Glutamatergic neuron (in vitro differentiated cells): ENCODE results near the gene GPRASP2. TPM values are rescaled to one million over a fixed set of nuclear protein-coding genes. Genes with fewer than 3 reads are reported as not detected.

Experiments used
- DNase-seq: peaks from one replicate; pipeline ENCODE4 v3.0.0; 2022
- H3K27ac Mint-ChIP-seq: one replicate; pipeline ENCODE4 v1.8.0; 2020; ENCODE audit warnings: mild to moderate bottlenecking, mixed read lengths, inconsistent platforms; ENCODE audit not compliant: unreplicated experiment
- H3K27me3 Mint-ChIP-seq: one replicate; pipeline ENCODE4 v1.8.0; 2020; ENCODE audit warnings: mild to moderate bottlenecking, moderate library complexity, mixed read lengths, inconsistent platforms; ENCODE audit not compliant: unreplicated experiment
- H3K36me3 Mint-ChIP-seq: one replicate; pipeline ENCODE4 v1.8.0; 2020; ENCODE audit warnings: mild to moderate bottlenecking, mixed read lengths, inconsistent platforms; ENCODE audit not compliant: unreplicated experiment
- H3K4me1 Mint-ChIP-seq: one replicate; pipeline ENCODE4 v1.8.0; 2020; ENCODE audit warnings: mild to moderate bottlenecking, low read depth, mixed read lengths, inconsistent platforms; ENCODE audit not compliant: unreplicated experiment
- H3K4me3 Mint-ChIP-seq: one replicate; pipeline ENCODE4 v1.8.0; 2020; ENCODE audit warnings: mild to moderate bottlenecking, mixed read lengths, inconsistent platforms; ENCODE audit not compliant: unreplicated experiment
- H3K9me3 Mint-ChIP-seq: one replicate; pipeline ENCODE4 v1.8.0; 2020; ENCODE audit warnings: mild to moderate bottlenecking, moderate library complexity, mixed read lengths, inconsistent platforms; ENCODE audit not compliant: unreplicated experiment
- total RNA-seq: library from RNA; stranded (reverse); fragmentation: NEBNext Ultra II Directional; extraction: Animal tissue kit (Norgen Biotek cat#: 25700); gene quantifications from one replicate; pipeline ENCODE4 v1.2.1, GENCODE V29; 2021; ENCODE audit not compliant: unreplicated experiment
- TF ChIP-seq, protein P1 (sequence below): fragments of 200-600 bp; sonication (generic); IDR thresholded peaks from one replicate; pipeline ENCODE4 v1.5.0; 2021; ENCODE audit not compliant: partially characterized antibody, unreplicated experiment

GPRASP2 gene
- total RNA-seq, 1 donor from 2014 or later = 24.6 TPM

DNA sequence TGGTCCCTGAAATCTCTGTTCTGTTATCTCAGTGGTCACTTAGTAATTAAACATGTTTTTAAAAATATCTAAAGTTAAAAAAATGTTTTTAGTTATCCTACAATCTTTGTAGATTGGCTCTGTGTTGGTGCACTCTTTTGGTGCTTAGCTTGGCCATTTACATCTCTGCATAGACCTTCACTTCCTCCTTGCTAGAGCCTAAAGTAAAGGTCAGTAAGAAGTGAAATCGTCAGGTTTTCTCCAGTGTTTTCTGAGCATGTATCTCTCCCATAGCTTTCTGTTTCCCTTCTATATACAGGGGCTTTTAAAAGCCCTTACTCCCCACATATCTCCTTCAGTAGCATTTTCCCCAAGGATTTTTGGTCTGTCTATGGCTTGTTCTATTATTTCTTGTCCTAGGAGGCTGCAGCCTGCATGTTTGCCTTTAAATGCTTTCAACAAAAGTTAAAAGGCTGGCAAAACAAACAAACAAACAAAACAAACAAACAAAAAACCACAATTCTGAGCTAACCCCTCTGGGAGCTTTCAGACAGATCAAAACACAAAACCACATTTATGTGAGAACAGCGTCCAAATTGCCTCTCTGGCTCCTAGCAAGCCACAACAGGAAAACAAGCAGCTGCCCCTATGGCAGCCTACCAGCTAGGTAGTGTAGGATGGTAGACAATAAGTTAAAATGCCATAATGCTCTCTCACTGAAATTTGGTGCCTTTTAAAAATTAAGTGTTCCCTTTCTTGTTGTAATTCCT lies 27.3 kb upstream of the GPRASP2 start:
- Mint-ChIP-seq H3K27me3 (no peaks in the 10 kb centered on the region), H3K27ac (no peak overlapping the region), H3K9me3 (peaks cover 6% of the 10 kb centered on the region), H3K4me3 (no peak overlapping the region), H3K36me3 (peaks cover 6% of the 10 kb centered on the region), H3K4me1 (peaks cover 3% of the 10 kb centered on the region)
- no peak for DNase-seq
- TF ChIP-seq, protein P1, sequence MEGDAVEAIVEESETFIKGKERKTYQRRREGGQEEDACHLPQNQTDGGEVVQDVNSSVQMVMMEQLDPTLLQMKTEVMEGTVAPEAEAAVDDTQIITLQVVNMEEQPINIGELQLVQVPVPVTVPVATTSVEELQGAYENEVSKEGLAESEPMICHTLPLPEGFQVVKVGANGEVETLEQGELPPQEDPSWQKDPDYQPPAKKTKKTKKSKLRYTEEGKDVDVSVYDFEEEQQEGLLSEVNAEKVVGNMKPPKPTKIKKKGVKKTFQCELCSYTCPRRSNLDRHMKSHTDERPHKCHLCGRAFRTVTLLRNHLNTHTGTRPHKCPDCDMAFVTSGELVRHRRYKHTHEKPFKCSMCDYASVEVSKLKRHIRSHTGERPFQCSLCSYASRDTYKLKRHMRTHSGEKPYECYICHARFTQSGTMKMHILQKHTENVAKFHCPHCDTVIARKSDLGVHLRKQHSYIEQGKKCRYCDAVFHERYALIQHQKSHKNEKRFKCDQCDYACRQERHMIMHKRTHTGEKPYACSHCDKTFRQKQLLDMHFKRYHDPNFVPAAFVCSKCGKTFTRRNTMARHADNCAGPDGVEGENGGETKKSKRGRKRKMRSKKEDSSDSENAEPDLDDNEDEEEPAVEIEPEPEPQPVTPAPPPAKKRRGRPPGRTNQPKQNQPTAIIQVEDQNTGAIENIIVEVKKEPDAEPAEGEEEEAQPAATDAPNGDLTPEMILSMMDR = no peak

DNA sequence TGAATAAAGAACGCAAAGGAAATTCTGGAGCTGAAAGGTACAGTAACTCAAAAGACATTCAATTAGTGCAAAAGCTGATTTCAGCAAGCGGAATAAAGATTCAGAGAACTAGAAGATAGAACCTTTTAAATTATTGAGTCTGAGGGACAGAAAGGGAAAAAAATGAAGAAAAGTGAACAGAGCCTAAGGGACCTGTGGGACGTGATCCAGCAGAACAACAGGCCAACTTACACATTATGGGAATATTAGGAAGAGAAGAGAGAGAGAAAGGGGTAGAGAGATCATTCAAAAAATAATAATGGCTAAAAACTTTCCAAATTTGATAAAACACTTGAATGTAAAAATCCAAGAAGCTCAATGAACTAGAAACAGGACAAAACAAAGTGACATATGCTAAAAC lies 17.5 kb upstream of the GPRASP2 start:
- DNase-seq = no peak
- H3K9me3 Mint-ChIP-seq = no peaks in the 10 kb centered on the region
- H3K36me3 Mint-ChIP-seq = no peaks in the 10 kb centered on the region
- no peaks in the 10 kb centered on the region for H3K27me3 Mint-ChIP-seq
- no peaks in the 10 kb centered on the region for H3K4me1 Mint-ChIP-seq
- no peak overlapping the region for H3K27ac Mint-ChIP-seq
- no peak overlapping the region for H3K4me3 Mint-ChIP-seq
- TF ChIP-seq, protein P1 = no peak

DNA sequence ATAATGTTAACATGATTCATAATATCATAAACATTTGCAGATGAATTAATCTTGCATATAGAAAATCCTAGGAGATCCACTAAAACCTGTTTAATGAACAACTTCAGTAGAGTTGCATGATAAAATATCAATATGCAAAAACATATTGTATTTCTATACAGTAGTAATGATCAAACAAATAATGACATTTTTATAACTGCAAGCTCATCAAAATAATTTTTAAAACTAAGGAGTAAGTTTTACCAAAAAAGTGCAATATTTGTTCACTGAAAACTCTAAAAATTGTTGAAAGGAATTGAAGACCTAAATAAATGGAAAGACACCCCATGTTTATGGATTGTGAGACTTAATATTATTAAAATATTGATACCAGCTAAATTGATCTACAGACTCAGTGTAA lies 15.9 kb upstream of the GPRASP2 start:
- Mint-ChIP-seq H3K4me1 (no peaks in the 10 kb centered on the region), H3K9me3 (no peaks in the 10 kb centered on the region), H3K4me3 (no peak overlapping the region), H3K36me3 (no peaks in the 10 kb centered on the region), H3K27ac (no peak overlapping the region), H3K27me3 (no peaks in the 10 kb centered on the region)
- TF ChIP-seq, protein P1 = no peak
- no peak for DNase-seq

DNA sequence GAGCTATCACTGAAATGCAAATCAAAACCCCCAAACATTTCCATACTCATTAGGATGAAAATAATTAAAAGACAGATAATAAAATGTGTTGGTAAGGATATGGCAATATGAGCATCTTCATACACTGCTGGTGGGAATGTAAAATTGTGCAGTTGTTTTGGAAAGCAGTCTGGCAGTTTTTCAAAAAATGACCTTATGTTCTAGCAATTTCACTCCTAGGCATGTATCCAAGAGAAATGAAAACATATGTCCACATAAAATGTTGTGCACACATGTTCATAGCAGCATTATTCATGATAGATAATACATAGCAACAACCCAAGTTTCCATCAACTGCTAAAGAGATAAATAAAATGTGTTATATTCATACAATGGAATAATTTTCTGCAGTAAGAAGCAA lies 14.8 kb upstream of the GPRASP2 start:
- Mint-ChIP-seq H3K4me1 (no peaks in the 10 kb centered on the region), H3K36me3 (no peaks in the 10 kb centered on the region), H3K27ac (no peak overlapping the region), H3K4me3 (no peak overlapping the region), H3K27me3 (no peaks in the 10 kb centered on the region), H3K9me3 (no peaks in the 10 kb centered on the region)
- no peak for DNase-seq
- TF ChIP-seq, protein P1 = no peak

DNA sequence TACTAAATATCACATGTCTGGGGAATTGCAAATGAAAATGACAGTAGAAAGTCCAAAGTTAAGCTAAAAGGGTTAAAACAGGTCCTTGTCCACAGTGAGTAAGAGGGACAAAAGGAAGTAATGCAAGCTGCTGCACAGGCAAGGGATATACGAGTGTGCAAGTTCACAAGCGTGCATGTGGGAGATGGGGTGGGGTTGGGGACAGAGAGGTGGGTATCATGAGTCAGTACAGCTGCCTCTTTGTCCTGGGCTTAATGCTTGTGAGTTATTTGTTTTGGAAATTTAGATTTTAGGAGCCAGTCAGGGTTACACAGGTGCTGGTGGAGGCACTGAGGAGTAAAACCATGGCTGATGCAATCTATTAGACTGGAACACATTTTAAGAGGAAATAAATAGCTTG lies 3.3 kb upstream of the GPRASP2 start:
- DNase-seq = no peak
- H3K27me3 Mint-ChIP-seq = no peaks in the 10 kb centered on the region
- H3K36me3 Mint-ChIP-seq = no peaks in the 10 kb centered on the region
- no peak overlapping the region for H3K27ac Mint-ChIP-seq
- peaks cover 5% of the 10 kb centered on the region for H3K9me3 Mint-ChIP-seq
- TF ChIP-seq, protein P1 = no peak
- no peaks in the 10 kb centered on the region for H3K4me1 Mint-ChIP-seq
- H3K4me3 Mint-ChIP-seq = no peak overlapping the region
